CD4-positive, alpha-beta T cell treated with Interleukin-15 for 1 hour (primary cell): ENCODE data around the gene TACR3.
"Not testable (repeated sequence)": the region's sequence is repeated elsewhere in the genome, so short reads cannot be mapped to it uniquely, and the experiment has no call there.

Experiments used
- DNase-seq: peaks from one replicate; pipeline ENCODE4 v3.0.0-alpha.2; 2020

TACR3 gene, protein sequence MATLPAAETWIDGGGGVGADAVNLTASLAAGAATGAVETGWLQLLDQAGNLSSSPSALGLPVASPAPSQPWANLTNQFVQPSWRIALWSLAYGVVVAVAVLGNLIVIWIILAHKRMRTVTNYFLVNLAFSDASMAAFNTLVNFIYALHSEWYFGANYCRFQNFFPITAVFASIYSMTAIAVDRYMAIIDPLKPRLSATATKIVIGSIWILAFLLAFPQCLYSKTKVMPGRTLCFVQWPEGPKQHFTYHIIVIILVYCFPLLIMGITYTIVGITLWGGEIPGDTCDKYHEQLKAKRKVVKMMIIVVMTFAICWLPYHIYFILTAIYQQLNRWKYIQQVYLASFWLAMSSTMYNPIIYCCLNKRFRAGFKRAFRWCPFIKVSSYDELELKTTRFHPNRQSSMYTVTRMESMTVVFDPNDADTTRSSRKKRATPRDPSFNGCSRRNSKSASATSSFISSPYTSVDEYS

DNA sequence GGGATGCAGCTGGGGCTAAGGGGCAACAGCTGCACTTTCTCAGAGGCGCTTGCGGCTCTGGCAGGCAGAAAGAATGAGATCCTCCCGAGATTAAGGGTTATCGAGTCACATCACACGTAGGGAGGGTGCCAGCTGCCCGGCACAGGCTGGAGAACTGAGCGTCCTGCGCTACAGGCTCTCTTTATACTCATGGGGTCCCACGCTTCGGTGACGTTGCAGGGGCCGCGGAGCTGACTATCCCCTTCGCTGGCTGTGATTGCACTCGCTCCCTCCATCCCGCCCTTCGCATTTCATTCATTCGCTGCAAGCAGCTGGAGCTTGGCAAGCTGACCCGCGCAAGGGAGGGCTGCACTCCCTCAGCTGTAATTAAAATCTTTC, at the start of gene TACR3:
TACR3 (minus strand) TSS at position 156 of the 378 bp plus-strand sequence. CDS start 310 bp downstream, outside the sequence.
- DNase-seq = no peak

DNA sequence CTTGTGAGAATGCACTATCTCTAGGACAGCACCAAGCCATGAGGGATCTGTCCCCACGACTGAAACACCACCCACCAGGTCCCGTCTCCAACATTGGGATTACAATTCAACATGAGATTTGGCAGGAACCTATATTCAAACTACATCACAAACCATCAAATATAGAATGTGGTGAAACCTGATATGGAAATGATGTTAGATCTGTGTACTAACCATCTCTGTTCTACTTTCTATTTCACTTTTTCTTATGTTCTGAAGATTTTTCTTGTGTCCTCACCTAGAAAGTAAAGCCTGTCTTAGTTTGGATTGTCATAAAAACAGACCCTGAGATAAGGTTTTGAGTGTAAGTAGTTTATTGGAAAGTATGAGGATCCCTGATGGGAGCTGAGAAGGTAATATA, 37.8 kb upstream of the TACR3 start:
- DNase-seq = no peak

DNA sequence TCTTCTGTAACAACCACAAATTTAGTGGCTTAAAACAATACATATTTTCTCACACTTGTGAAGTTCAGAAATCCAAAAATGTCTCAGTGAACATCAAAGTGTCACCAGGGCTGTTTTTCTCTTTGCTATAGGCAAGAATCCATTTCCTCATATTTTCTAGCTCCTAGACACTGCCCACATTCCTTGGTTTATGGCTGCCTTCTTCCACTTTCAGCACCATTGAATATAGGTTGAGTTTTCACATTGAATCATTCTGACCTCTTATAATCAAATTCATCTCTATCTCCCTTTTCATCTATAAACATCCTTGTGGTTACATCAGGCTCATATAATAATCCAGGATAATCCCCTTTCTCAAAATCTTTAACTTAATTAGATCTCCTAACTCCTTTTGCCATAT, 37.0 kb upstream of the TACR3 start:
- no peak for DNase-seq

DNA sequence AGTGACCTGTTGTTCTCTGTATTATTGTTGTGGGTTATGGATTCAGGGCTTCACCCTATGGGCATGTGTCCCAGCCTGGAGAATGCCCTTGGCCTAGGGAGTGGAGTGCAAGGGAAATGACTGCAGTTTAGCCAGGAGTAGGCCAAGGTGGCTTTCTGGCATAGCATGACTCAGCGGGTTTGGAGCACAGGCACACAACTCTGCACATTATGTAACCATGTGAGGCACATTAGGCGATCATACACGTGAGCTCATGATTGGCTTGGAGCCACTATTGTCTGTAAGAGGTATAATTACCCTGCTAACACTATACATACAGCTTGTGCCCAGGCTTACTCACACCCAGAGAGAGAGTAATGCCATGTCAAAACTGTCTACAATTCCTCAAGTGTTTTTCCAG, 35.1 kb upstream of the TACR3 start:
- DNase-seq = no peak

DNA sequence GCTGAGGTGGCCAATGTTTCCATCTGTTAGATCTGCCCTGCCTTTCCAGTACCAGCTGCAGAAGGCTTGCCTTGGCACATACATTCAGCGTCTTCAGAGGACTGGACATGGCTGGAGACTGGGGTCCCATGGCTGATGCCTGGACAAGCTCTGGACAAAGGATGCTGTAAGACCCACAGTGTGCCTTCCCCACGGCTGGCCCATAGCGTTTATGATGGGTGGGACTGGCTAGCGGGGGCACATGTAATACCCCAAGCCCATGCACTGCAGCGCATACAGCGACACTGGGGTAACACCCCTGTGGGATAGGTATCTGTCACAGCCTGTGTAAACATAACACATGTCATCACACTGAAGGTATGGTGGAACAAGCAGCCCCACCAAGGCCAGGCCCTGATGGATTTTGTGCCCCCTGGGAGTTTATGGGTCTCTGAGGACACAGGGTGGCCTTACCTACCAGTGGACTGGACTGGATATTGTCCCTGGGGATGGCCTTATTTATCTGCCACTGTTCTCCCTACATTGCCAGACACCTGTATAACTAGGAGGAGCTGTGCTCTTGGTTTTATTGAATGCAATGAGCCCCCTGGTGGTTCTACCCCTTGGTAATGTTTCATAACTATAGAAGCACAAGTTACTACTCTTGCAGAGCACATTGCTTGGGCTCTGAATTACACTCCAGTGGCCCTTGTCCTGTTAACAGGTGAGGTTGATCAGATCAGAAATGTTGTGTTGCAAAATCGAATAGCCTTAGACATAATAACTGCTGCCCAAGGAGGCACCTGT, 34.3 kb upstream of the TACR3 start:
- DNase-seq = no peak

DNA sequence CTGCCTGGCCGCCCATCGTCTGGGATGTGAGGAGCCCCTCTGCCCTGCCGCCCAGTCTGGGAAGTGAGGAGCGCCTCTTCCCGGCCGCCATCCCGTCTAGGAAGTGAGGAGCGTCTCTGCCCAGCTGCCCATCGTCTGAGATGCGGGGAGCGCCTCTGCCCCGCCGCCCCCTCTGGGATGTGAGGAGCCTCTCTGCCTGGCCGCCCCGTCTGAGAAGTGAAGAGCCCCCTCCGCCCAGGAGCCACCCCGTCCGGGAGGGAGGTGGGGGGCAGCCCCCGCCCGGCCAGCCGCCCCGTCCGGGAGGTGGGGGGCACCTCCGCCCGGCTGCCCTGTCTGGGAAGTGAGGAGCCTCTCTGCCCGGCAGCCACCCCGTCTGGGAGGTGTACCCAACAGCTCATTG, 3.4 kb upstream of the TACR3 start:
- not testable (repeated sequence) for DNase-seq

DNA sequence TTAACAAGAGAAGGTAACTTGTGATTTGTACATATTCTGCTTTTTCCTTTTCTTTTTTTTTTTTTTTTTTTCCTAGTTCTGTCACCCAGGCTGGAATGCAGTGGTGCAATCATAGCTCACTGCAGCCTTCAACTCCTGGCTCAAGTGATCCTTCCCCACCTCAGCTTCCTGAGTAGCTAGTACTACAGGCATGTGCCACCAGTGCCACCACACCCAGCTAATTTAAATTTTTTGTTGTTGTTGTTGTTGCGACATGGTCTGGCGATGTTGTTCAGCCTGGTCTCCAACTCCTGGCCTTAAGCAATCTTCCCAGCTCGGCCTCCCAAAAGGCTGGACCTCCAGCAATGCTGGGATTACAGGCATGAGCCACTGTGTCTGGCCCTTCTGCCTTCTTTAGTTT, 1.5 kb upstream of the TACR3 start:
- no peak for DNase-seq

DNA sequence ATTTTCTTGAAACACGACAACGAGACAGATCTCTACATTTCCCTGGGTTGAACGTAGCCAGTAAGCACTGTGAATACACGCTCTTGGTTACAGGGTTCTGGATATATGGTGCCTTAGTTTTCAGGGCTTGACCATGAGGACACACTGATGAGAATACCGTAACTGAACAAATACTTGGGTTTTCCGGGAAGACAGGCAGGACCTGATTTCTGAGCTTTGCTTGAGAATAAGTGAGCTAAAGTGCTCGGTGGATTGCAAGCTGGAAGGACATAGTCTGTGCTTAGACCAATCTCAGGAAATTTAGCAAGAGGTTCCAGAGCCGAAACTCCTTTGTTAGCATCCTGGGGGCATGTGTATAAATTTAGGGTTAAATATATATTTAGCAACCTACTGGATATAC, 876 bp upstream of the TACR3 start:
- no peak for DNase-seq

DNA sequence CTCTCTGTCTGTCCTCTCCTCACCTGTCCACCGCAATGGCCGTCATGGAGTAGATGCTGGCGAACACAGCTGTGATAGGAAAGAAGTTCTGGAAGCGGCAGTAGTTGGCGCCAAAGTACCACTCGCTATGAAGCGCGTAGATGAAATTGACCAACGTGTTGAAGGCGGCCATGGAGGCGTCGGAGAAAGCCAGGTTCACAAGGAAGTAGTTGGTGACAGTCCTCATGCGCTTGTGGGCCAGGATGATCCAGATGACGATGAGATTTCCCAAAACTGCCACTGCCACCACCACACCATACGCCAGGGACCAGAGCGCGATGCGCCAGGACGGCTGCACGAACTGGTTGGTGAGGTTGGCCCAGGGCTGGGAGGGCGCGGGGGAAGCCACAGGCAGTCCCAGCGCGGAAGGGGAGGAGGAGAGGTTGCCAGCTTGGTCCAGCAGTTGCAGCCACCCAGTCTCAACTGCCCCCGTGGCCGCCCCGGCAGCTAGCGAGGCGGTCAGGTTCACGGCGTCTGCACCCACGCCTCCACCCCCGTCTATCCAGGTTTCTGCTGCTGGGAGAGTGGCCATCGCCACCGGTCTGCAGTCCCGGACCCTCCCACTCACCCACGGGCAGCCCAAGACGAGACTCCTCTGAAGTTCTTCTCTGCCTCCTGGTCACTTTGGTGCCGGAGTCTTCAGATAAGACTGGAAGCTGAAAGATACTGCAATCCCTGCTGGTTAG, 518 bp downstream of the TACR3 start:
- DNase-seq = no peak

DNA sequence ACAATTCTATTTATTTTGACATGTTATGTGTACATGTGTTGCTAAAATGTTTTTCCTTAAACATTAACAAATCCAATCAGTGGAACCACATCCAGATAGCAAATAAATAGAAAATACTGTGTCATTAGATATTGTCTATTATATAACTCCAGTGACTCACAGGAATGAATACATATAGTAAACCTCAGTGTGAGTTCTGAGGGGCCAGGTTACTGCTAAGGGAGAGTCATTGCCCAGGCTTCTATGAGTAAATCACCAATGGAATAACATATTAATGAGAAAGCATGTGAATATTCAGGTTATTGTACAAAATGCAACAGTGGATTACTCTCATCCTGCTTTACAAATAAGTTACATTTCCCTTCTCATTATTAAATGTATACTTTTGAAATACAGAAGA, 27.2 kb downstream of the TACR3 start:
- DNase-seq = no peak

DNA sequence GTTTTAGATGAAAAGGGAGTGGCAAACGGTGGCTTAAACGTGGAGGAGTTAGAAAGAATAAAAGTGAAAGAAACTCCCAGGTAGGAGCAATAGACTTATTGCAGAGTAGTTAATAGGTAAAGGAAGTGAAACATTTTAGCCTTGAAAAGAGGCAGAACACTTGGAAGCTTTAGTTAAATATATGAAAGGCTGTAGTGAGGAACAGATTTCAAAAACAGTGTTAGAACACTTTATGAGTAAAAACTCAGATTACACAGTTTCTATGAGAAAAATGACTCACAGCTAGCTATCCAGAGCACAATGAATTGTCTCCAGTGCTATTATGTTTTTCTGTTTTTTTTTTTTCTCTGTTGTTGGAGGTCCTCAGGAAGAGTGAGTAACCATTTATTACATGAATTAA, 45.8 kb downstream of the TACR3 start:
- no peak for DNase-seq

DNA sequence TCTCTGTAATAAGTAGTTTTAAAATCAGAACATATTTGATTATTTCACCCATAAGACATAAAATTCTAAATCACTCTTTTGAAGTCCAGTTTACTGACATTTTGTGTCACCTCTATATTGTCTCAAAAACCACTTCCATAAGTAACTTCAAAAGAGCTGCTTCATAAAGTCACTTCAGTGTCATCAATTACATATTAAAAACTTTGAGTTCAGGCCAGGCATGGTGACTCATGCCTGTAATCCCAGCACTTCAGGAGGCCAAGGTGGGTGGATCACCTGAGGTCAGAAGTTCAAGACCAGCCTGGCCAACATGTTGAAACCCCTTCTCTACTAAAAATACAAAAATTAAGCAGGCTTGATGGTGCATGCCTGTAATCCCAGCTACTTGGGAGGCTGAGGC, 53.0 kb downstream of the TACR3 start:
- DNase-seq = not testable (repeated sequence)

DNA sequence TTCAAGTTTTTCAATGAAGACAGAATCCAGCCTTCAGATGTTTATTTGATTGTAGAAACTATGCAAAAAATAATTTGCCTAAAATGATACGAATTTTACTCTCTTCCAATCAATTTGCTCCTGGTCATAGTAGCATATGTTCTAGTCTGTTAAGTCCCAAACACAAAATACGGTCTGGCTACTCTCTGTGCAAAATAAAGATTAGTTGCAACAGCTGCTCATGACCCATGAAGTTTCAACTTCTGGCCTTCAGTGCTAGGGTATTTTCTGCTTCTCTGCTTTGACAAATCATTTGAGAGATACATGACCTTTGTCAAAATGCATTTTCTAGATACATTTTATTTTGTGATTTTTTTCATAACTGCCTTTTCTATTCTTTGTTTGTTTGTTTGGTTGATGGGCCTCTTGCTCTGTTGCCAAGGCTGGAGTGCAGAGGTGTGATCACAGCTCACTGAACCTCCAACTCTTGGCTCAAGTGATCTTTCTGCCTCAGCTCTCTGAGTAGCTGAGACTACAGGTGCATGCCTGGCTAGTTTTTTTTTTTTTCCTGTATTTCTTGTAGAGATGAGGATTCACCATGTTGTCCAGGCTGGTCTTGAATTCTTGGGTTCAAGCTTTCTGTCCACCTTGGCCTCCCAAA, 55.2 kb downstream of the TACR3 start:
- DNase-seq = no peak

DNA sequence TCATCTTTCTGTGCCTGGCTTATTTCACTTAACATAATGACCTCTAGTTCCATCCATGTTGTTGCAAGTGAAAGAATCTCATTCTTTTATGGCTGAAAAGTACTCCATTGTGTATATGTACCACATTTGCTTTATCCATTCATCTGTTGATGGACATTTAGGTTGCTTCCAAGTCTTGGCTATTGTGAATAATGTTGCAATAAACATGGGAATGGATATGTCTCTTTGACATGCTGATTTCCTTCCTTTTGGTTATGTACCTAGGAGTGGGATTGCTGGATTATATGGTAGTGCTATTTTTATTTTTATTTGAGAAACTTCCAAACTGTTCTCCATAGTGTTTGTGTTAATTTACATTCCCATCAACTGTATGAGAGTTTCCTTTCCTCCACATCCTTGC, 71.2 kb downstream of the TACR3 start:
- no peak for DNase-seq

DNA sequence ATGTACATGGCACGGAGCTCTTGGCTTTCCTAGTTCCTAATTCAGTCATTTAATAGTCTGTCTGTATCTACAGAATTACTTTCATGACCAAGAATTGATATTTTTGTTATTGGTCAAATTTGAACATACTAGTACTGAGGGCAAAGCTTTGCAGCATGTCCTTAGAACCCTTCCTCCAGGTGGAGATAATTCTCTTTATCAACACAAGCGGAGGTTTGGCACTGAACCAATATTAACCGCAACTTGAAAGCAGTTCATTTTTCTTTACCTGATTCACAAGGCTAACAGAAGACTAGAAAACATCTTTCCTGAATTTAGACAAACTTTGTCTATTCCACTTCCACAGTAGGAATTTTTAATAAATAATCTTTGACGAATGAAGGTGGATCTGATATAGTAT, 73.8 kb downstream of the TACR3 start:
- no peak for DNase-seq

DNA sequence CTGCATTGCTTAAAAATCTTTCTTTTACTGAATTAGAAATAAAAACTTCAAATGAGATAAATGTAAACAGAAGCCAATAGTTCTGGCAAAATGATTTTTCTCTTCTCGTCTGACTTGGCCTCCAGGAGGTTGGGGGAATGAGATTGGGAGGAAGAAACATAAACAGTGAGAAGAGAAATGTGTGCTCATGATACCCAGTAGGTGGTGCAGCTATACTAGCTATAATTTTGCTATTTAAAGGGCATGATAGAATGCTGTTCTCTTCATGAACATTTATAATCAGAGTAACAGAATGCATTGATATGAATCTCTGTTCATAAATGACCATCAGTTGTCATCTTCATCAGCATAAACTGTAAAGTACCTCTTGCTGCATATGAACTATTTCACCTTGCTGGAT, 85.5 kb downstream of the TACR3 start:
- DNase-seq = no peak

DNA sequence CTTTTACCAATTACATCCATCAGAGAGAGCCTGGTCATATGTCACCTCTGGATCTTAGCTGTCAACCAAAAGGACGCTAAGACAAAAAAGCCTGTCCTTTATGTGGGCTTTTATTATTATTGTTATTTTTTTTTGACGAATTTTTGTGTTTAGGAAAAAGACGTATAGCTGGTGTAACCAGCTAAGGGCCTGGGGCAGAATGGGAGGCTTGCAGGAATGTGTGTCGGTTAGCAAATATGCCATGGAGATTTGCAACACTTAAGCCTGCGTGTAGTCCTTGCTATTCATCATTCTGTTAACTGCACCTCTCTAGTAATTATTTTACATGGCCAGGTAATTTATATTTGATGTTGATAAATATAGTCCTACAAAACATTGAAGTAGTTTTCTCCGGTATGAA, 93.5 kb downstream of the TACR3 start:
- no peak for DNase-seq

DNA sequence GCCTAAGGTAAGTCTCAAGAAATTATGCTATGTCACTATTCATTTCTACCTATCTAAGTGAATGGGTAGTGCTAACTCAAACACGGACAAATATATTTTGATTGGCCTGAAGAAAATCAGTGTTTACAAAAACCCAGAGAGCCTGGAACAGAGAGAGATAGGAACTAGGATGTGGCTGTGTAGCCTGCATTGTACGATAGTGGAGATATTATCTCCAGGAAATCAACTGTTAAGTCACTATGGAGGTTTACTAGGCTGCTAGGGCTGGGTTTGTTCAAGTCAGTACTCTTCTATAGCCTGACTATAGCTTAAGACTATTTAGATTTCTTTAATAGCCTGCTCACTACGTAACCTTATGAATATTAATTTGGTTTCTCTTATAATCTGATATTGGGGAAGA, 127.9 kb downstream of the TACR3 start:
- DNase-seq = no peak

DNA sequence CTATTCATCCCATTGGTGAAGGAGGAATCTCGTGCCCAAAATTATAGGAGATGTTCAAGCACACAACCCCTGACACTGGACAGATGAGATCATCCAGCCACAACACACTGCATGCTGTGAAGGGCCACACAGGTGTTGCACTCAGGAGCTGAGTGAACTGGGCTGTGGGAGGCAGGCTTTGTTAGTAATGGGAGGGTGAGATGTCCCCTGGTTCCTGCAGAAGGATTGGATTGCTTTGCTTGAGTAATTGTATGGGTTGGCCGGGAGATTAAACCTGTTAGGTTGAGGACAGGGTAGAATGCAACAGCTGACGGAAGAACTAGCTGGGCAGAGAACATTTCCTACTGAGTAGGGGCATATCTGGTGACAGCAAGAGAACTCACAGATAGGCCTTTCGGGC, 152.2 kb downstream of the TACR3 start:
- no peak for DNase-seq

DNA sequence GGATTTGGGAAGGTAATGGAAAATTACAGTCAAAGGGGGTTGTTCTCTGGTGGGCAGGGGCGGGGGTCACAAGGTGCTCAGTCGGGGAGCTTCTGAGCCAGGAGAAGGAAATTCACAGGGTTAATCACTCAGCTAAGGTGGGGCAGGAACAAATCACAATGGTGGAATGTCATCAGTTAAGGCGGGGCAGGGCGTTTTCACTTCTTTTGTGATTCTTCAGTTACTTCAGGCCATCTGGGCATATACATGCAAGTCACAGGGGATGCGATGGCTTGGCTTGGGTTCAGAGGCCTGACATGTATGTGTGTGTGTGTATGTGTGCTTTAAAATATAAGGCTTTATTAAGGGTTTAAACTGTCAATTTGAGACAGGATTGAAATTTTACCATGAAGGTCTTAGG, 160.6 kb downstream of the TACR3 start:
- not testable (repeated sequence) for DNase-seq
